Caco-2 (cell line): ENCODE results near the gene KLHL25. TPM values are rescaled to one million over a fixed set of nuclear protein-coding genes. Genes with fewer than 3 reads are reported as not detected.
"Not testable (repeated sequence)": the region's sequence is repeated elsewhere in the genome, so short reads cannot be mapped to it uniquely, and the experiment has no call there.

ENCODE experiments used
- BruUV-seq: library from RNA; stranded (reverse); fragments of 400-500 nt; replicated peaks from 2 replicates; lab custom pipeline; 2021; lab: Mats Ljungman, UMichigan
- CTCF ChIA-PET: fragments of 300-600 bp; sonication (Branson Sonifier 250); formaldehyde crosslinking; loops from one replicate; lab custom pipeline; 2022; ENCODE audit warnings: antibody characterized with exemption; lab: Charles Lee
- POLR2A ChIA-PET: fragments of 300-600 bp; sonication (Branson Sonifier 250); formaldehyde crosslinking; loops from one replicate; lab custom pipeline; 2022; ENCODE audit warnings: antibody characterized with exemption; lab: Charles Lee
- DNase-seq, 2 experiments: peaks; one replicate each; pipeline versions ENCODE4 v3.0.0 to v3.0.0-alpha.2; 2020 to 2022
- H3K27me3 ChIP-seq: replicated peaks from 2 replicates; pipeline ENCODE4 v1.6.0; 2011; ENCODE audit warnings: low read length; ENCODE audit not compliant: control insufficient read depth, insufficient read depth
- H3K36me3 ChIP-seq: 2 replicates; pipeline ENCODE4 v1.5.1; 2011; ENCODE audit warnings: low read length; ENCODE audit not compliant: control insufficient read depth, insufficient read depth
- H3K4me1 ChIP-seq: fragments of 250-450 bp; sonication (Bioruptor Pico); 2 replicates; pipeline ENCODE4 v1.5.1; 2020; ENCODE audit warnings: mild to moderate bottlenecking
- H3K4me3 ChIP-seq: 2 replicates; pipeline ENCODE4 v1.5.1; 2011; ENCODE audit warnings: low read depth, mild to moderate bottlenecking, control low read depth, low read length
- H3K9me3 ChIP-seq: fragments of 250-450 bp; sonication (Bioruptor Pico); 2 replicates; pipeline ENCODE4 v1.5.1; 2020; ENCODE audit warnings: mild to moderate bottlenecking, moderate library complexity
- H3K27ac Mint-ChIP-seq: one replicate; pipeline ENCODE4 v1.8.0; 2022; ENCODE audit warnings: mixed read lengths; ENCODE audit not compliant: unreplicated experiment
- H3K27me3 Mint-ChIP-seq: one replicate; pipeline ENCODE4 v1.8.0; 2022; ENCODE audit warnings: mixed read lengths; ENCODE audit not compliant: insufficient read depth, unreplicated experiment
- H3K36me3 Mint-ChIP-seq: one replicate; pipeline ENCODE4 v1.8.0; 2022; ENCODE audit warnings: mild to moderate bottlenecking, mixed read lengths; ENCODE audit not compliant: insufficient read depth, unreplicated experiment
- H3K4me1 Mint-ChIP-seq: one replicate; pipeline ENCODE4 v1.8.0; 2022; ENCODE audit warnings: low read depth, mixed read lengths; ENCODE audit not compliant: unreplicated experiment
- H3K4me3 Mint-ChIP-seq: one replicate; pipeline ENCODE4 v1.8.0; 2022; ENCODE audit warnings: mild to moderate bottlenecking, moderate library complexity, mixed read lengths; ENCODE audit not compliant: unreplicated experiment
- H3K9me3 Mint-ChIP-seq: one replicate; pipeline ENCODE4 v1.8.0; 2022; ENCODE audit warnings: mixed read lengths; ENCODE audit not compliant: unreplicated experiment
- intact Hi-C: fragments of 100-400 bp; cut with micrococcal nuclease; formaldehyde crosslinking; loops from one replicate; pipeline ENCODE4 v1.10.0; 2022; ENCODE audit not compliant: unreplicated experiment
- total RNA-seq: library from RNA; stranded (reverse); gene quantifications from 2 replicates; pipeline ENCODE4 v1.2.3, GENCODE V29; 2022
- TF ChIP-seq, protein P1 (sequence below), 2 experiments: fragments of 200-600 bp in 1 of 2; IDR thresholded peaks; 1 replicate in 1 of 2; 2 replicates in 1 of 2; pipeline versions ENCODE4 v1.5.1 to v1.8.0; 2011 to 2022; ENCODE audit warnings: antibody characterized with exemption in 1 of 2, control low read depth in 1 of 2, inconsistent platforms in 1 of 2, low read depth in 1 of 2, low read length in 1 of 2, mild to moderate bottlenecking in 1 of 2, moderate library complexity in 1 of 2; ENCODE audit not compliant: insufficient read depth in 1 of 2, severe bottlenecking in 1 of 2, unreplicated experiment in 1 of 2

Gene KLHL25
- total RNA-seq, 1 experiment from 2014 or later: 15.4 TPM

DNA sequence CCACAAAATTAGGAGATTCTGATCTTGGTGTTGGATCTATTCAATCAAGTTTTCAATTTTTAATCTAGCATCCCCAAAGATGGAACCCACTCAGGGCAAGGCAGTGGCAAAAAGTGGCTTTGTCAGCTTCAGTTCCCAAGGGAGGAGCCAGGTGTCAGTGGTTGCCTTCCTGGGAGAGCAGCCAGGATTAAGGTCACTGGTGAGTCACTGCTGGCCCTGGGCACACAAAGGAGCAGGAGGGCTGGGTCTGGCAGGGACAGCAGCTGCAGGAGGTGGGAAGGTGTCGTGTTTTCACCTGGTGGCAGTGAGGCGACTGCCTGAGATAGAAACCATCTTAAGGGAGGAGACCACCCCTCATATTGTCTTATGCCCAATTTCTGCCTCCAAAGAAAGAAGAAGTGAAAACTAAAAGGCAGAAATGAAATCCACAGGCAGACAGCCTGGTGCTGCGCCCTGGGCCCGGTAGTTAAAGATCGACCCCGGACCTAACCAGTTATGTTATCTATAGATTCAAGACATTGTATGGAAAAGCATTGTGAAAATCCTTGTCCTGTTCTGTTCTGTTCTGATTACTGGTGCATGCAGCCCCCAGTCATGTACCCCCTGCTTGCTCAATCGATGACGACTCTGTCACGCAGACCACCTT, 5.9 kb upstream of the KLHL25 start:
- no TSS peak for BruUV-seq
- Histone ChIP-seq H3K36me3 (no peaks in the 10 kb centered on the region), H3K4me1 (peaks cover 21% of the 10 kb centered on the region), H3K9me3 (no peaks in the 10 kb centered on the region), H3K4me3 (no peak overlapping the region), H3K27me3 (no peaks in the 10 kb centered on the region)
- intact Hi-C loops: loop anchor here (1.0 kb wide), 3 partner anchors 31 to 70 kb away; no protein-coding TSS in a partner anchor
- no peaks in the 10 kb centered on the region for H3K9me3 Mint-ChIP-seq
- H3K27me3 Mint-ChIP-seq: no peaks in the 10 kb centered on the region
- ChIA-PET CTCF (interaction anchor here (1.7 to 2.0 kb wide), 2 partner anchors 32 to 40 kb away, joined by 3 to 21 read pairs; no protein-coding TSS in a partner anchor), POLR2A (no interaction called here)
- no peaks in the 10 kb centered on the region for H3K36me3 Mint-ChIP-seq
- peak; percentile 80 to 84 for DNase-seq
- peaks cover 17% of the 10 kb centered on the region for H3K4me1 Mint-ChIP-seq
- peak overlapping the region; percentile 20 for H3K4me3 Mint-ChIP-seq
- peak overlapping the region; percentile 78 for H3K27ac Mint-ChIP-seq
- TF ChIP-seq, protein P1, sequence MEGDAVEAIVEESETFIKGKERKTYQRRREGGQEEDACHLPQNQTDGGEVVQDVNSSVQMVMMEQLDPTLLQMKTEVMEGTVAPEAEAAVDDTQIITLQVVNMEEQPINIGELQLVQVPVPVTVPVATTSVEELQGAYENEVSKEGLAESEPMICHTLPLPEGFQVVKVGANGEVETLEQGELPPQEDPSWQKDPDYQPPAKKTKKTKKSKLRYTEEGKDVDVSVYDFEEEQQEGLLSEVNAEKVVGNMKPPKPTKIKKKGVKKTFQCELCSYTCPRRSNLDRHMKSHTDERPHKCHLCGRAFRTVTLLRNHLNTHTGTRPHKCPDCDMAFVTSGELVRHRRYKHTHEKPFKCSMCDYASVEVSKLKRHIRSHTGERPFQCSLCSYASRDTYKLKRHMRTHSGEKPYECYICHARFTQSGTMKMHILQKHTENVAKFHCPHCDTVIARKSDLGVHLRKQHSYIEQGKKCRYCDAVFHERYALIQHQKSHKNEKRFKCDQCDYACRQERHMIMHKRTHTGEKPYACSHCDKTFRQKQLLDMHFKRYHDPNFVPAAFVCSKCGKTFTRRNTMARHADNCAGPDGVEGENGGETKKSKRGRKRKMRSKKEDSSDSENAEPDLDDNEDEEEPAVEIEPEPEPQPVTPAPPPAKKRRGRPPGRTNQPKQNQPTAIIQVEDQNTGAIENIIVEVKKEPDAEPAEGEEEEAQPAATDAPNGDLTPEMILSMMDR (IDR thresholded peaks at IDR 0.05; ENCODE audit: insufficient read depth in 1 of 2, low read depth in 1 of 2, low read length in 1 of 2, severe bottlenecking in 1 of 2, unreplicated experiment in 1 of 2): peak; percentile 27 to 75

DNA sequence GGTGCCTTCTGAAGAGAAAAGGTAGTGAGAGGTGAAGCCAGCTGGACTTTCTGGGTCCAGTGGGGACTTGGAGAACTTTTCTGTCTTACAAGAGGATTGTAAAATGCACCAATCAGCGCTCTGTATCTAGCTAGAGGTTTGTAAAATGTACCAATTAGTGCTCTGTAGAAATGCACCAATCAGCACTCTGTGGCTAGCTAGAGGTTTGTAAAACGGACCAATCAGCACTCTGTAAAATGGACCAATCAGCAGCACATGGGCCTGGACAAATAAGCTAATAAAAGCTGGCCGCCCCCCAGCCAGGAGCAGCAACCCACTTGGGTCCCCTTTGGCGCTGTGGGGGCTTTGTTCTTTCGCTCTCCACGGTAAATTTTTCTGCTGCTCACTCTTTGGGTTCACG, 1.6 kb upstream of the KLHL25 start:
- BruUV-seq, intact Hi-C loops, POLR2A ChIA-PET, H3K27me3 ChIP-seq, H3K36me3 ChIP-seq, H3K36me3 Mint-ChIP-seq, DNase-seq, H3K27me3 Mint-ChIP-seq, H3K4me3 Mint-ChIP-seq, H3K4me3 ChIP-seq, H3K9me3 ChIP-seq, H3K9me3 Mint-ChIP-seq: not testable (repeated sequence)
- Mint-ChIP-seq H3K27ac (peak overlapping the region; percentile 68), H3K4me1 (peaks cover 33% of the 10 kb centered on the region)
- H3K4me1 ChIP-seq: peaks cover 14% of the 10 kb centered on the region
- CTCF ChIA-PET: interaction anchor here (1.9 kb wide), 1 partner anchor 44 kb away, joined by 10 read pairs; no protein-coding TSS in a partner anchor

DNA sequence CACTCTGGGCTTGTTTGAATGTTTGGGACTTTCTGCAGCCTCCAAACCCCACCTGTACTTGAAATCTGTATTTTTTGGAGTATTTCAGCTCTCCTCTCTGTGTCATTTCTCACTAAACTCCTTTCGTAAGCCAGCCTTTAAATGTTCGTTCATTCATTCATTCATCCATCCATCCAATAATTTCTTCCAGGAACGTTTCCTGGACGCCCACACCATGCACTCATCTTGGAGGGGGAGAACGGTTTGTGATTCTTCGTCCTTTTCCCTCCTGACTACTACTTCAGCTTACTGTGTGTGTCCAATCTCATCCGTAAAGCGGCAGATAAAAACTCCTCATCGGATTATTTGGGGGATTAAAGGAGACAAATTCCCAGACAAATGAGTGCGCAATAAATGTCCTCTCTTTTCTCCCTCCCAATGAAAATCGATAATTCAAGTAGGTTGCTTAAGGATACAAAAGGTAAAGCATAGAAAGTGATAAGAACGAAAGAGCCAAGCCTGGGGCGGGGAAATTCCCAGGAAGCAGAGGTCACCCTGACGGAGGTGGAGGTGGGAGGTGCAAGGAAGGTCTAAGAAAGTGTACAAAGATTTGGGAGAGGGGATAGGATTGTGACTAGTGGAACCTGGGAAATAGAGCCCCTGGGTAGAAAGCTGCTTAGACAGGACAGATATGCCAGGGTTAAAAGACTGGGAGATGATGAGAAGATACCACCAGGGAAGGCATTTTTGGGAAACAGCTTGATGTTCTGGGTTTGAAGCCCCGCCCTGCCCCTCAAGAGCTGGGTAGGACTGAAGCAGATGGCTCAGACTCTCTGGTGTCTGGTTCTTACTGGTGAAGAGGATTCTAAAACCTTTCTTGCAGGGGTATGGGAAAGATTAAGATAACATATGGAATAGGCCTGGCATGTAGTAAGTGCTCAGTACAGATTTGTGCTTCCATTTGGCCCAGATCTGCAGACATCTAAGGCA, 896 bp upstream of the KLHL25 start:
- H3K9me3 Mint-ChIP-seq: no peaks in the 10 kb centered on the region
- intact Hi-C loops: loop anchor here (1.0 kb wide), 1 partner anchor 45 kb away; no protein-coding TSS in a partner anchor
- Histone ChIP-seq H3K36me3 (no peaks in the 10 kb centered on the region), H3K27me3 (no peaks in the 10 kb centered on the region), H3K4me1 (peaks cover 9% of the 10 kb centered on the region), H3K9me3 (no peaks in the 10 kb centered on the region), H3K4me3 (peak overlapping the region; percentile 39)
- no TSS peak for BruUV-seq
- no peak for DNase-seq
- peaks cover 28% of the 10 kb centered on the region for H3K4me1 Mint-ChIP-seq
- H3K36me3 Mint-ChIP-seq: peaks cover 5% of the 10 kb centered on the region
- ChIA-PET POLR2A (no interaction called here), CTCF (interaction anchor here (1.9 kb wide), 1 partner anchor 45 kb away, joined by 10 read pairs; no protein-coding TSS in a partner anchor)
- peak overlapping the region; percentile 76 for H3K4me3 Mint-ChIP-seq
- H3K27me3 Mint-ChIP-seq: no peaks in the 10 kb centered on the region
- TF ChIP-seq, protein P1 (IDR thresholded peaks at IDR 0.05; ENCODE audit: insufficient read depth in 1 of 2, low read depth in 1 of 2, low read length in 1 of 2, severe bottlenecking in 1 of 2, unreplicated experiment in 1 of 2): no peak
- peak overlapping the region; percentile 68 for H3K27ac Mint-ChIP-seq
